Activated T-helper 17 cell treated with anti-CD3 and anti-CD28 coated beads, Interleukin-2, amount 50 U/mL, for 72 hours (primary cell): Measurements from ENCODE around the gene BRD3OS. TPM values are rescaled to one million over a fixed set of nuclear protein-coding genes. Genes with fewer than 3 reads are reported as not detected.
A peak's percentile ranks its signal among the peaks of the same experiment; 100 is the strongest.

Experiments
- ATAC-seq: fragments of 150-1000 bp; cut with Tn5 transposase; replicated peaks from 2 replicates; pipeline ENCODE4 v1.10.0; 2021; ENCODE audit warnings: mild to moderate bottlenecking, moderate library complexity
- H3K27ac Mint-ChIP-seq: one replicate; pipeline ENCODE4 v1.8.0; 2022; ENCODE audit warnings: mixed read lengths
- H3K27me3 Mint-ChIP-seq: one replicate; pipeline ENCODE4 v1.8.0; 2022; ENCODE audit warnings: mixed read lengths
- H3K36me3 Mint-ChIP-seq: one replicate; pipeline ENCODE4 v1.8.0; 2022; ENCODE audit warnings: low read depth, mild to moderate bottlenecking, mixed read lengths
- H3K4me1 Mint-ChIP-seq: one replicate; pipeline ENCODE4 v1.8.0; 2022; ENCODE audit warnings: mixed read lengths
- H3K4me3 Mint-ChIP-seq: one replicate; pipeline ENCODE4 v1.8.0; 2022; ENCODE audit warnings: mild to moderate bottlenecking, mixed read lengths
- H3K9me3 Mint-ChIP-seq: one replicate; pipeline ENCODE4 v1.8.0; 2022; ENCODE audit warnings: mixed read lengths
- total RNA-seq, 2 donors: library from RNA; stranded (reverse); gene quantifications; one replicate each; pipeline ENCODE4 v1.2.3, GENCODE V29; 2022

The BRD3OS gene, protein sequence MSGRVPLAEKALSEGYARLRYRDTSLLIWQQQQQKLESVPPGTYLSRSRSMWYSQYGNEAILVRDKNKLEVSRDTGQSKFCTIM
- total RNA-seq: 10 to 100 TPM in 1 of 2 donors, 1 to 10 TPM in 1; 8.5 to 12.5 TPM

- ATAC-seq: peak; percentile 91
- peaks cover 12% of the 10 kb centered on the region for H3K36me3 Mint-ChIP-seq
- H3K9me3 Mint-ChIP-seq: no peaks in the 10 kb centered on the region
- no peak within 1 kb of the TSS for H3K27ac Mint-ChIP-seq
- H3K4me1 Mint-ChIP-seq: peaks cover 4% of the 10 kb centered on the region
- H3K4me3 Mint-ChIP-seq: peak within 1 kb of the TSS; percentile 68
- H3K27me3 Mint-ChIP-seq: no peaks in the 10 kb centered on the region
Measured at GRCh38 chr9:134024828-134025605, at the start of gene BRD3OS. BRD3OS (plus strand) TSS chr9:134025481; CDS start chr9:134026748, 1,267 bp downstream.

GRCh38 chr9:133975511-133975910 lies 49.8 kb upstream of the BRD3OS start:
- H3K4me1 Mint-ChIP-seq: no peaks in the 10 kb centered on the region
- no peak for ATAC-seq
- H3K27me3 Mint-ChIP-seq: no peaks in the 10 kb centered on the region
- H3K9me3 Mint-ChIP-seq: no peaks in the 10 kb centered on the region
- H3K36me3 Mint-ChIP-seq: no peaks in the 10 kb centered on the region
- H3K4me3 Mint-ChIP-seq: no peak overlapping the region
- H3K27ac Mint-ChIP-seq: no peak overlapping the region

DNA sequence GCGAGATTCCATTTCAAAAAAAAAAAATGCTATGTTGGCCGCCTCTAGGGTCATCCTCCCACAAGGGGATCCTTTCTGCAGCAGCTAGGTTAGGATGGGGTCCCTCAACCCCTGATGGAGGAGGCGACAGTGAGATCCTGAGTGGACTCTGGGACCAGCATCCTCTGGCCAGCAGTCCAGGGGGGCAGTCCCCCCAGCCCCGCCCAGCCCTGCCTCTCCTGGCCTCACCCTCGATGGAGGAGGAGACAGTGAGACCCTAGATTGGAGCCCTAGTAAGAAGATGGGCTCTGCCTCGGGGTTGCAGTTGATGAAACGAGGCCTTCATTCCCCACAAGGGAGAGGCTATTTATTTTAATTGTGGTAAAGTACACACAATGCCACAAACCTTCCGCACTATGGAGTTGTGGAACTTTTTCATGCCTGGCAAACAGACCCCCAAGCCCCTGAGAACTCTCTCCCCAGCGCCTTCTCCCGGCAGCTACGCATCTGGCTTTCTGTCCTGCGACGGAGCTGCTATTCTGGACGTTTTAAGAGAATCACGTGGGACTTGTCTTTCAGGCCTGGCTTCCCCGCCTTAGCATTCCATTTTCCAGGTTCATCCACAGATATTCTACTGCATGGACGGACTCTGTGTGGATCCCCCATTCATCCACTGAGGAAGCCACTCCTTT lies 49.0 kb upstream of the BRD3OS start:
- Mint-ChIP-seq H3K4me1 (no peaks in the 10 kb centered on the region), H3K9me3 (no peaks in the 10 kb centered on the region), H3K27ac (no peak overlapping the region), H3K36me3 (no peaks in the 10 kb centered on the region), H3K4me3 (no peak overlapping the region), H3K27me3 (no peaks in the 10 kb centered on the region)
- no peak for ATAC-seq

GRCh38 chr9:133976887-133977286 lies 48.4 kb upstream of the BRD3OS start:
- H3K27me3 Mint-ChIP-seq: no peaks in the 10 kb centered on the region
- no peaks in the 10 kb centered on the region for H3K9me3 Mint-ChIP-seq
- no peak for ATAC-seq
- H3K36me3 Mint-ChIP-seq: no peaks in the 10 kb centered on the region
- no peak overlapping the region for H3K27ac Mint-ChIP-seq
- no peak overlapping the region for H3K4me3 Mint-ChIP-seq
- no peaks in the 10 kb centered on the region for H3K4me1 Mint-ChIP-seq

DNA sequence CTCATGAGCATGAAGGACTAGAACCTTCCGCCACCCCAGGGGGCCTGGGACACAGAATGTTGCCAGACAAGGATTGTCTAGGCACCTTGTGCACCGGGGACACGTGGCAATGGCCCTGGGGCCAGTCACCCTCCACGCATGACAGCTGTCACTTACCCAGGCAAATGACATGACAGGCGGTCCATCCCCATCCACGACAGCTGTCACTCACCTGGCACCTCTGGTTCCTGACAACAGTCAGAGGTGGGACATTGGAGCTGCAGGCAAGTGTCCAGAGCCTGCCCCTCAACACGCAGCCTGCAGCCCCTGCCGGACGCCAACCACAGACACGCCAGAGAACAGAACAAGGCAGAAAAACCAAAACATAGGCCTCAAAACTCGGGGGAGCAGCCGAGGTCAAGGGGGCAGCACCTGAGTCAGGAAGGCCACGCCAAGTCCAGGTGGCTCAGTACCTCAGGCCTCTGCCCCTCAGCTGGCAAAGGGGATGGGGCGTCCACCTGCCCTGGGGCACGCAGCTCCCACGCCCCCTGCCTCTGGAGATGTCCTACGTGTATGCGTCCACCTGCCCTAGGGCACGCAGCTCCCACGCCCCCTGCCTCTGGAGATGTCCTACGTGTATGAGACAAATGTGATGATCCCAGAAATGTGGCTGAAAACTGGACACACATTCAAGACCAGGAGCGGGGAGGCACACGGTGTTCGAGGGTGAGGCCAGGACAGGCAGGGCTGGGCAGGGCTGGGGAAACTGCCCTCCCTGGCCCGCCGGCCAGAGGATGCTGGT lies 47.7 kb upstream of the BRD3OS start:
- Mint-ChIP-seq H3K36me3 (no peaks in the 10 kb centered on the region), H3K27me3 (no peaks in the 10 kb centered on the region), H3K27ac (no peak overlapping the region), H3K4me3 (no peak overlapping the region), H3K9me3 (no peaks in the 10 kb centered on the region), H3K4me1 (no peaks in the 10 kb centered on the region)
- ATAC-seq: no peak

GRCh38 chr9:133978226-133978898 lies 46.9 kb upstream of the BRD3OS start:
- ATAC-seq: no peak
- Mint-ChIP-seq H3K9me3 (no peaks in the 10 kb centered on the region), H3K4me1 (no peaks in the 10 kb centered on the region), H3K36me3 (no peaks in the 10 kb centered on the region), H3K27me3 (no peaks in the 10 kb centered on the region), H3K4me3 (no peak overlapping the region), H3K27ac (no peak overlapping the region)

- Mint-ChIP-seq H3K9me3 (no peaks in the 10 kb centered on the region), H3K36me3 (no peaks in the 10 kb centered on the region), H3K27ac (no peak overlapping the region), H3K27me3 (no peaks in the 10 kb centered on the region), H3K4me1 (no peaks in the 10 kb centered on the region), H3K4me3 (no peak overlapping the region)
- no peak for ATAC-seq
Measured at GRCh38 chr9:133978899-133979272, 46.4 kb upstream of the BRD3OS start.

DNA sequence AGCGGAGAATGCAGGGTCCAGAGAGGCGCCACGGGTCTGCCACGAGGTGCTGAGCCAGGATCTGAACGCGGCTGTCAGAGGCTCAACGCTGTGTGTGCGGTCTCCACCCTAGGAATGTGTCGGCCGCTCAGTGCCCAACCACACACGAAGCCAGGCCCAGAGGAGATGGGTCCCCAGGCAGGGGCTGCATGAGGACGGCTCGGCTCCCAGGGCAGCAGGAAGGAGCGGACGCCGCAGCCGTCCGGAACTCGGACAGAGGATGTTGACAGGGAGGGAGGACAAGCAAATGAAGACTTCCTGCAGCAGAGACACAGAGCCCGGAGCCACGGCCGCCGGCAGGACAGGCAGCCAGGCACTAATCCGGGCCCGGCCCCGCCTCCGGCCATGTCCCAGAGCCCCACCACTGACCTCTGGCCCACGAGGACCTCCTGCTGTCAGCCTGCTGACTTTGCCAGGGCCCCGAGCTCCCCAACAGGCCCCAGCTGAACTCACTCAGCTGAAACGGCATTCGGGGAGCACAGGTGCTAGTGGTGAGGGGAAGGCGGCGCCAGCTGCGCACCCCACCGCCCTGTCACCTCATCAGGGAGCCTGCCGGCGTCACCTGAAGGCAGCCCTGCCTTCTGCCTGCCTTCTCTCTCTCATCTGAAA lies 45.9 kb upstream of the BRD3OS start:
- no peak overlapping the region for H3K4me3 Mint-ChIP-seq
- H3K9me3 Mint-ChIP-seq: no peaks in the 10 kb centered on the region
- no peak overlapping the region for H3K27ac Mint-ChIP-seq
- H3K4me1 Mint-ChIP-seq: no peaks in the 10 kb centered on the region
- ATAC-seq: no peak
- H3K36me3 Mint-ChIP-seq: no peaks in the 10 kb centered on the region
- no peaks in the 10 kb centered on the region for H3K27me3 Mint-ChIP-seq

GRCh38 chr9:133979921-133980863 lies 45.1 kb upstream of the BRD3OS start:
- Mint-ChIP-seq H3K9me3 (no peaks in the 10 kb centered on the region), H3K27me3 (no peaks in the 10 kb centered on the region), H3K4me3 (no peak overlapping the region), H3K4me1 (no peaks in the 10 kb centered on the region), H3K27ac (no peak overlapping the region), H3K36me3 (no peaks in the 10 kb centered on the region)
- no peak for ATAC-seq

DNA sequence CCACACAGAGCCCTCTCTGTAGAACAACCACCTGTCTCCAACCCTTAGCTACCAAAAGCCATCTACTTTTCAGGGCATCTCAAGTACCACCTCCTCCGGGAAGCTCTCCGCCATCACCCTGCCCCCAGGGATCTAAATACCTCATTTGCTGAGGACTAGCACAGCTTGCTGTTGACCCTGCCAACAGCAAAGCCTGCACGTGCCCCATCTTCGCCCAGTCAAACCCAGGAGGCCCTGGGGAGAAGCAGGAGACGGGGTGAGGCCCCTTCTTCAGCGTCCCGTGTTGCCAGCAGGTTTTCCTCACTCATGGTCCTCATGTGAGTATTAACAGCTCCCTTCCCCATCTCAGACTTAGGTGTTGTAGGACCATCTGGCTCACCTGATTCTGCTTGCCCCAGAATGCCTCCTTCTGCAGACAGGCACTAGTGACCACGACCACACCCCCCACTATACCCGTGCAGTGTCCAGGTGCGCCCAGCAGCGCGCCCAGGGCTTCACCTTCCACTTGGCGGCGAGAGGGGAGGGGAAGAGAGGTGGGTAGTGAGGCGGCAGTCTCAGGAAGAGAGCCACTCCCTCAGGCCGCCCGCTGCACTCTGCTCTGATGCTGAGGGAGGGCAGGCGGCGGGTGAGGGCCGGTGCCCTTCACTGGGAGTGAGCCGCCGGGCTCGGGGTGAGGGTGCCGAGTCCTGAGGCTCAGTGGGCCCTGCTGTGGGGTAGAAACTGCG lies 44.3 kb upstream of the BRD3OS start:
- H3K27me3 Mint-ChIP-seq: no peaks in the 10 kb centered on the region
- no peaks in the 10 kb centered on the region for H3K36me3 Mint-ChIP-seq
- ATAC-seq: no peak
- H3K4me3 Mint-ChIP-seq: no peak overlapping the region
- H3K27ac Mint-ChIP-seq: no peak overlapping the region
- no peaks in the 10 kb centered on the region for H3K9me3 Mint-ChIP-seq
- no peaks in the 10 kb centered on the region for H3K4me1 Mint-ChIP-seq

- no peak overlapping the region for H3K4me3 Mint-ChIP-seq
- H3K36me3 Mint-ChIP-seq: no peaks in the 10 kb centered on the region
- no peak overlapping the region for H3K27ac Mint-ChIP-seq
- ATAC-seq: no peak
- no peaks in the 10 kb centered on the region for H3K27me3 Mint-ChIP-seq
- H3K4me1 Mint-ChIP-seq: no peaks in the 10 kb centered on the region
- no peaks in the 10 kb centered on the region for H3K9me3 Mint-ChIP-seq
Measured at GRCh38 chr9:133981589-133981957, 43.7 kb upstream of the BRD3OS start.

DNA sequence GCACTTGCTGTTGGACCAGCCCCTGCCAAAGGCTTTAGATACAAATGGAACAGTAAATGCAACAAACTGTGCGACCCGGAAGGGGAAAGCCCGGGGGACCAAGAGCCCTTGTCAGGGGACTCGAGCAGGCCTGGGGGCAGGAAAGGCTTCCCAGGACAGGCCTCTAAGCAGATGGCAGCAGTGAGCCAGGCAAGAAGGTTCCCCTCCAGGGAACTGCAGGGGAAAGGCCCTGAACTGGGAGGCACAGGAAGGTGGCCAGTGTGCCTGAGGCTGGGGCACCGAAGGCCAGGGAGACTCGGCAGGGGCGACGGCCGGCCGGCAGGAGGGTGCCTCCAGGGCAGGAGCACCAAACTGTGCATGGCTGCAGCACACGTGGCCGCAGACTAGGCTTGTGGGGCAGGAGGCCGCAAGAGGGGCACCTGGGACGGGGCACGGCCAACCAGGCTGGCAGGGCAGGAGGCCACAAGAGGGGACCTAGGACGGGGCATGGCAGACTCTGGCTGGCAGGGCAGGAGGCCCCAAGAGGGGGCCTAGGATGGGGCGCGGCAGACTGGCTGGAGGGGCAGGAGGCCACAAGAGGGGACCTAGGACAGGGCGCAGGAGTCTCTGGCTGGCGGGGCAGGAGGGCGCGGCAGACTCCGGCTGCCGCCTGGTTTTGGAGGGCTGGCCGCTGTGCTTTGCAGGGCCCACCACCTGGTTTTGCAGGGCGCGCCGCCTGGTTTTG lies 43.2 kb upstream of the BRD3OS start:
- H3K27ac Mint-ChIP-seq: no peak overlapping the region
- H3K27me3 Mint-ChIP-seq: no peaks in the 10 kb centered on the region
- ATAC-seq: no peak
- no peaks in the 10 kb centered on the region for H3K9me3 Mint-ChIP-seq
- H3K4me1 Mint-ChIP-seq: no peaks in the 10 kb centered on the region
- H3K36me3 Mint-ChIP-seq: no peaks in the 10 kb centered on the region
- no peak overlapping the region for H3K4me3 Mint-ChIP-seq
